IMR-90 (cell line): ENCODE data around the gene PDE4B. TPM values are rescaled to one million over a fixed set of nuclear protein-coding genes. Genes with fewer than 3 reads are reported as not detected.

ENCODE experiments used
- ATAC-seq: fragments of 200-7000 bp; cut with Tn5 transposase; 2 replicates; pipeline ENCODE4 v1.9.1; 2020; ENCODE audit warnings: low read depth, mild to moderate bottlenecking, moderate library complexity
- BruUV-seq: library from RNA; stranded (reverse); fragments of 400-500 nt; replicated peaks from 2 replicates; lab custom pipeline; 2021; lab: Mats Ljungman, UMichigan
- CTCF ChIA-PET: fragments of 300-600 bp; formaldehyde crosslinking; extraction: SDS; loops from one replicate; lab custom pipeline; 2021; ENCODE audit warnings: antibody characterized with exemption; lab: Yijun Ruan, JAX
- POLR2A ChIA-PET: fragments of 300-600 bp; sonication (Branson Sonifier 250); formaldehyde crosslinking; loops from one replicate; lab custom pipeline; 2022; ENCODE audit warnings: antibody characterized with exemption; ENCODE audit not compliant: unreplicated experiment; lab: Charles Lee
- DNase-seq: peaks from one replicate; pipeline ENCODE4 v3.0.0; 2013
- H2AFZ ChIP-seq: replicated peaks from 2 replicates; pipeline ENCODE3; 2013; ENCODE audit warnings: low read length, mild to moderate bottlenecking; ENCODE audit not compliant: poor library complexity
- H2AK5ac ChIP-seq: 2 replicates; pipeline ENCODE4 v1.6.1; 2013; ENCODE audit warnings: low read depth, low read length, inconsistent platforms
- H2AK9ac ChIP-seq: replicated peaks from 2 replicates; pipeline ENCODE3; 2013; ENCODE audit warnings: mild to moderate bottlenecking, low read depth, low read length, moderate library complexity; ENCODE audit not compliant: poor library complexity
- H2BK120ac ChIP-seq: 2 replicates; pipeline ENCODE4 v1.6.1; 2013; ENCODE audit warnings: low read depth, low read length, inconsistent platforms
- H2BK15ac ChIP-seq: 3 replicates; pipeline ENCODE4 v1.6.1; 2013; ENCODE audit warnings: low read depth, low read length, inconsistent platforms
- H2BK20ac ChIP-seq: 2 replicates; pipeline ENCODE4 v1.6.1; 2013; ENCODE audit warnings: low read depth, mild to moderate bottlenecking, inconsistent platforms, low read length, moderate library complexity
- H2BK5ac ChIP-seq: 2 replicates; pipeline ENCODE4 v1.6.1; 2013; ENCODE audit warnings: mild to moderate bottlenecking, low read depth, low read length, inconsistent platforms; ENCODE audit not compliant: poor library complexity, severe bottlenecking
- H3K14ac ChIP-seq: replicated peaks from 2 replicates; pipeline ENCODE4 v1.6.1; 2013; ENCODE audit warnings: low read depth, low read length, inconsistent platforms
- H3K18ac ChIP-seq: 2 replicates; pipeline ENCODE4 v1.6.1; 2013; ENCODE audit warnings: low read depth, low read length, control low read depth
- H3K23ac ChIP-seq: 2 replicates; pipeline ENCODE4 v1.6.1; 2013; ENCODE audit warnings: low read depth, low read length, inconsistent platforms
- H3K27ac ChIP-seq: 2 replicates; pipeline ENCODE4 v1.5.1; 2013; ENCODE audit warnings: mild to moderate bottlenecking, control low read depth, low read length; ENCODE audit not compliant: insufficient read depth
- H3K27me3 ChIP-seq: 2 replicates; pipeline ENCODE4 v1.6.1; 2013; ENCODE audit warnings: low read length; ENCODE audit not compliant: control insufficient read depth, insufficient read depth
- H3K36me3 ChIP-seq: 2 replicates; pipeline ENCODE4 v1.6.1; 2013; ENCODE audit warnings: low read length, mixed read lengths; ENCODE audit not compliant: control insufficient read depth, insufficient read depth
- H3K4ac ChIP-seq: 2 replicates; pipeline ENCODE4 v1.6.1; 2013; ENCODE audit warnings: low read depth, low read length, inconsistent platforms
- H3K4me1 ChIP-seq: 2 replicates; pipeline ENCODE4 v1.6.1; 2013; ENCODE audit warnings: low read length, mixed read lengths; ENCODE audit not compliant: control insufficient read depth, insufficient read depth
- H3K4me2 ChIP-seq: 2 replicates; pipeline ENCODE4 v1.6.1; 2013; ENCODE audit warnings: low read depth, mild to moderate bottlenecking, control low read depth, low read length, moderate library complexity
- H3K4me3 ChIP-seq: 2 replicates; pipeline ENCODE4 v1.5.1; 2013; ENCODE audit warnings: low read depth, mild to moderate bottlenecking, control low read depth, low read length, moderate library complexity; ENCODE audit not compliant: insufficient read depth
- H3K56ac ChIP-seq: 2 replicates; pipeline ENCODE4 v1.6.1; 2013; ENCODE audit warnings: low read length, inconsistent platforms; ENCODE audit not compliant: insufficient read depth; ENCODE audit errors: extremely low read depth
- H3K79me1 ChIP-seq, 2 experiments: 2 replicates each; pipeline ENCODE4 v1.6.1; 2013; ENCODE audit warnings: low read length in 2 of 2, inconsistent platforms in 1 of 2, low read depth in 1 of 2
- H3K9ac ChIP-seq: 2 replicates; pipeline ENCODE4 v1.6.1; 2013; ENCODE audit warnings: low read depth, low read length, control low read depth
- H3K9me1 ChIP-seq: 2 replicates; pipeline ENCODE4 v1.6.1; 2013; ENCODE audit warnings: low read length, inconsistent platforms; ENCODE audit not compliant: insufficient read depth
- H3K9me3 ChIP-seq: 2 replicates; pipeline ENCODE4 v1.6.1; 2013; ENCODE audit warnings: low read length; ENCODE audit not compliant: control insufficient read depth, insufficient read depth
- H4K20me1 ChIP-seq: 2 replicates; pipeline ENCODE4 v1.6.1; 2013; ENCODE audit warnings: low read length, inconsistent platforms; ENCODE audit not compliant: insufficient read depth
- H4K5ac ChIP-seq: 2 replicates; pipeline ENCODE4 v1.6.1; 2013; ENCODE audit warnings: mild to moderate bottlenecking, low read depth, low read length, control low read depth
- H4K8ac ChIP-seq, 2 experiments: 2 replicates each; pipeline ENCODE4 v1.6.1; 2013; ENCODE audit warnings: low read depth in 2 of 2, low read length in 2 of 2, control low read depth in 1 of 2, inconsistent platforms in 1 of 2
- H4K91ac ChIP-seq: 2 replicates; pipeline ENCODE4 v1.6.1; 2013; ENCODE audit warnings: low read depth, low read length, inconsistent platforms; ENCODE audit not compliant: insufficient read depth
- BHLHE40 ChIP-seq: fragments of 150-350 bp; IDR thresholded peaks from 2 replicates; pipeline ENCODE4 v1.6.1; 2016; ENCODE audit warnings: mild to moderate bottlenecking, low read depth, low read length
- CEBPB ChIP-seq: IDR thresholded peaks from 2 replicates; pipeline ENCODE4 v1.6.1; 2012; ENCODE audit warnings: low read depth, low read length, improper control_type of control experiment
- CTCF ChIP-seq: conservative IDR thresholded peaks from 2 replicates; pipeline ENCODE4 v1.5.1; 2012; ENCODE audit warnings: mild to moderate bottlenecking, low read depth, low read length, improper control_type of control experiment
- MAFK ChIP-seq: IDR thresholded peaks from 2 replicates; pipeline ENCODE4 v1.6.1; 2012; ENCODE audit warnings: low read depth, low read length, improper control_type of control experiment
- MAZ ChIP-seq: IDR thresholded peaks from 2 replicates; pipeline ENCODE4 v1.6.1; 2012; ENCODE audit warnings: low read depth, mild to moderate bottlenecking, low read length, improper control_type of control experiment, moderate library complexity, borderline replicate concordance
- RAD21 ChIP-seq: IDR thresholded peaks from 2 replicates; pipeline ENCODE4 v1.6.1; 2012; ENCODE audit warnings: low read length, improper control_type of control experiment
- SMC3 ChIP-seq: fragments of 150-350 bp; IDR thresholded peaks from 2 replicates; pipeline ENCODE4 v1.6.1; 2016; ENCODE audit warnings: low read depth, mild to moderate bottlenecking, antibody characterized with exemption, low read length, moderate library complexity
- WGBS, 2 experiments: methylation state at CpG; one replicate each; pipeline versions ENCODE4 v1.1.5 to v1.1.7; 2013; ENCODE audit warnings: missing lambda C conversion rate in 2 of 2; ENCODE audit not compliant: insufficient read length in 1 of 2; ENCODE audit errors: extremely low coverage in 2 of 2; 5-methylcytosine and 5-hydroxymethylcytosine counted together
- dilution Hi-C: fragments of 300-500 bp; cut with HindIII; formaldehyde crosslinking; loops from one replicate; pipeline ENCODE4 v1.14.3; 2018; ENCODE audit warnings: low sequenced_read_pairs; ENCODE audit not compliant: unreplicated experiment
- in situ Hi-C: fragments of 300-500 bp; cut with MboI; formaldehyde crosslinking; loops from 3 replicates; pipeline ENCODE4 v1.14.3; 2019; ENCODE audit warnings: low sequenced_read_pairs, inconsistent platforms, mixed read lengths
- intact Hi-C: fragments of 100-400 bp; cut with micrococcal nuclease; formaldehyde crosslinking; loops from 2 replicates; pipeline ENCODE4 v1.10.0; 2022
- polyA plus RNA-seq, 3 experiments: library from polyadenylated mRNA; depleted of rRNA; stranded (reverse); fragments of >200 nt; gene quantifications; 2 replicates each; pipeline ENCODE4 v1.2.3, GENCODE V29; 2012; ENCODE audit warnings: low replicate concordance in 1 of 3
- total RNA-seq: library from RNA; depleted of rRNA; stranded (reverse); fragments of >200 nt; gene quantifications from 2 replicates; pipeline ENCODE4 v1.2.3, GENCODE V29; 2012

PDE4B gene
- total and polyA plus RNA-seq, 2 of the 4 experiments (the other 2 are of a cell fraction): 5.8 to 21.3 TPM

- no peak overlapping the region for H3K4ac ChIP-seq
- H3K56ac ChIP-seq: no peak overlapping the region
- intact Hi-C loops (no loop called here), in situ Hi-C loops (no loop called here), dilution Hi-C loops (no loop called here)
- H3K9me3 ChIP-seq: no peaks in the 10 kb centered on the region
- H3K27me3 ChIP-seq: no peaks in the 10 kb centered on the region
- H4K5ac ChIP-seq: no peak overlapping the region
- DNase-seq (no peak), ATAC-seq (no peak)
- no peaks in the 10 kb centered on the region for H3K4me1 ChIP-seq
- H4K8ac ChIP-seq: no peak overlapping the region
- no peaks in the 10 kb centered on the region for H3K36me3 ChIP-seq
- POLR2A ChIA-PET: no interaction called here
- no peak overlapping the region for H2BK20ac ChIP-seq
- no peak overlapping the region for H3K23ac ChIP-seq
- H3K14ac ChIP-seq: no peak overlapping the region
- H4K91ac ChIP-seq: no peak overlapping the region
- no peaks in the 10 kb centered on the region for H3K79me1 ChIP-seq
- H2BK5ac ChIP-seq: no peak overlapping the region
- no peak overlapping the region for H2AK9ac ChIP-seq
- TF ChIP-seq CEBPB (no peak), RAD21 (no peak), MAZ (no peak), CTCF (no peak), SMC3 (no peak), BHLHE40 (no peak), MAFK (peak; percentile 37; the same call in 1 of the 2 replicates)
- no peaks in the 10 kb centered on the region for H4K20me1 ChIP-seq
- H2BK120ac ChIP-seq: no peak overlapping the region
- H2AK5ac ChIP-seq: no peak overlapping the region
- WGBS, 2 experiments: no CpG with 5 or more reads among the region's 2 CpGs
- no peak overlapping the region for H3K18ac ChIP-seq
- no peak overlapping the region for H3K27ac ChIP-seq
- H3K9me1 ChIP-seq: no peaks in the 10 kb centered on the region
- no peak overlapping the region for H2AFZ ChIP-seq
- BruUV-seq: no TSS peak
- CTCF ChIA-PET: no interaction called here
- H2BK15ac ChIP-seq: no peak overlapping the region
- no peak overlapping the region for H3K9ac ChIP-seq
- H3K4me3 ChIP-seq: no peak overlapping the region
- H3K4me2 ChIP-seq: no peak overlapping the region
Observed at GRCh38 chr1:66108624-66109023, 315.9 kb downstream of the PDE4B start.
